ENCODE measurements around the gene RBPMS2. TPM values are rescaled to one million over a fixed set of nuclear protein-coding genes. Genes with fewer than 3 reads are reported as not detected.

Gene RBPMS2
- polyA plus RNA-seq, 1 of the 3 experiments (the other 2 are of a cell fraction): 6.5 TPM

DNA sequence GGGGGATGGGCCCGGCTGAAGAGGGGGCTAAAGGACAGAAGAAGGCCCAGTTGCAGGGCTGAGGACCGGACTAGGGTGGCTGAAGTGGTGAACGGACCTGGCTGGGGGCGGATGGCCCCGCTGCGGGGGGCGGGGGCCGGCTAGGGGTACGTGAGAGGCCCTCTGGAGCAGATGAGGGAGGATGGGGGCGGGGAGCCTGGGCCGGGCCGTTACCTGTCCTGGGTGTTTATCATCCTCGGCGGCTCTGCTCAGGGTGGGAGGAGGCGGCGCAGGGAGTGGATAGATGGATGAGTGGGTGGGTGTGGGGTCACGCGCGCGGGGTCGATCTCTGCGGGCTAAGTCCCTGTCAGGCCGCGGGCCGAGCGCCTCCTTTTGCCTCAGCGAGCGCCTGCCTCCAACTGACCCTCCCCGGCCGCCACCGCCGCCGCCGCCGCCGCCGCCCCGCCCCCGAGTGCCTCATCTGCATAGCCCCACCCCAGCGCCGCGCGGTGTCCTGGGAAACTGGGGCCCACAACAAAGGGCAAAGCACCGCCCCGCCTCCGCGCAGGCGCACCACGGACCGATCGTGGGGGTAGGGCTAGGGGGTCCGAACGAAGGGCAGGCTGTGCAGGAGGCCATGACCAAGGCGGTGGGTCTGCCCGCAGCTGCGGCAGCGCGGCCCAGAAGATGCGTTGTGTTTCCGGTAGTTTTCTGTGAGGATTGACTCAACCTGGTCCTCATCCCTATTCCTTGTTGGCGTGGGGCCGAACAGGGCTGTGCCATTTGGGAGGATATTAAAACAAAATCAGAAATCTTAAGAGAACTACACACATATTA lies 72.4 kb downstream of the RBPMS2 start:
- peaks cover 3 to 4% of the 10 kb centered on the region in 2 experiments for H3K36me3 ChIP-seq (replicated peaks in 1 of 2; ENCODE audit: control insufficient read depth in 1 of 2, insufficient read depth in 2 of 2, low read length in 1 of 2)

More for the DNA sequence above, 72.4 kb downstream of the RBPMS2 start:
- Histone ChIP-seq H3K27me3 (ENCODE audit: insufficient read depth) (no peaks in the 10 kb centered on the region), H3K4me2 (peak overlapping the region; percentile 89), H2AFZ (ENCODE audit: low read depth) (peak overlapping the region; percentile 92), H3K27ac (ENCODE audit: low read depth in 2 of 2, low read length in 1 of 2) (peak overlapping the region; percentile 63 to 93), H3K4me1 (ENCODE audit: control insufficient read depth in 1 of 2, insufficient read depth in 2 of 2, low read depth in 1 of 2, low read length in 1 of 2) (peaks cover 30 to 41% of the 10 kb centered on the region in 2 experiments), H3K4me3 (ENCODE audit: low read depth in 2 of 2, low read length in 1 of 2) (peak overlapping the region; percentile 70 to 75), H3K9ac (peak overlapping the region; percentile 93), H3K79me2 (ENCODE audit: insufficient read depth) (peaks cover 50% of the 10 kb centered on the region), H3F3A (replicated peaks; ENCODE audit: insufficient read depth) (no peaks in the 10 kb centered on the region), H3K9me3 (no peaks in the 10 kb centered on the region), H3K9me2 (no peaks in the 10 kb centered on the region), H4K20me1 (ENCODE audit: insufficient read depth) (peaks cover 40% of the 10 kb centered on the region)
- 2% methylated on average over 38 of the region's 62 CpGs for WGBS (ENCODE audit: low lambda C conversion rate)
- CTCF ChIA-PET: interaction anchor here (2.2 kb wide), 1 partner anchor 12 kb away, joined by 12 read pairs; no protein-coding TSS in a partner anchor
- POLR2A ChIA-PET: no interaction called here
- peak; percentile 100 for DNase-seq
- TF ChIP-seq EP300 (IDR thresholded peaks at IDR 0.05; ENCODE audit: borderline replicate concordance in 1 of 2, low read depth in 1 of 2, low read length in 1 of 2) (peak in 1 of 2 experiments; percentile 62; a peak in 1 of 4 replicates), POLR2AphosphoS5 (IDR thresholded peaks at IDR 0.05; ENCODE audit: low read depth, low read length) (peak; percentile 97), TAF1 (IDR thresholded peaks at IDR 0.05; ENCODE audit: borderline replicate concordance, low read depth, low read length) (peak; percentile 78; the same call in 1 of the 2 replicates), MXI1 (IDR thresholded peaks at IDR 0.05; ENCODE audit: low read depth, low read length) (peak; percentile 43), REST (IDR thresholded peaks at IDR 0.05; ENCODE audit: low read depth, low read length) (0 out of 2 replicates have a peak, but pooled peaks have one; percentile 45), YY1 (IDR thresholded peaks at IDR 0.05; ENCODE audit: low read depth) (no peak), FOXJ3 (CRISPR knock-in tag; IDR thresholded peaks at IDR 0.05) (no peak), NRF1 (IDR thresholded peaks at IDR 0.05; ENCODE audit: low read depth, low read length) (peak; percentile 88), CHD2 (IDR thresholded peaks at IDR 0.05; ENCODE audit: low read length, partially characterized antibody) (peak; percentile 88), GABPA (IDR thresholded peaks at IDR 0.05; ENCODE audit: low read depth) (no peak)
- TF ChIP-seq, protein P1, sequence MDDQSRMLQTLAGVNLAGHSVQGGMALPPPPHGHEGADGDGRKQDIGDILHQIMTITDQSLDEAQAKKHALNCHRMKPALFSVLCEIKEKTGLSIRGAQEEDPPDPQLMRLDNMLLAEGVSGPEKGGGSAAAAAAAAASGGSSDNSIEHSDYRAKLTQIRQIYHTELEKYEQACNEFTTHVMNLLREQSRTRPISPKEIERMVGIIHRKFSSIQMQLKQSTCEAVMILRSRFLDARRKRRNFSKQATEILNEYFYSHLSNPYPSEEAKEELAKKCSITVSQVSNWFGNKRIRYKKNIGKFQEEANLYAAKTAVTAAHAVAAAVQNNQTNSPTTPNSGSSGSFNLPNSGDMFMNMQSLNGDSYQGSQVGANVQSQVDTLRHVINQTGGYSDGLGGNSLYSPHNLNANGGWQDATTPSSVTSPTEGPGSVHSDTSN (IDR thresholded peaks at IDR 0.05): no peak
